ENCODE data around the gene FIGN.

Gene FIGN

GRCh38 chr2:163764566-163764965, 28.8 kb upstream of the FIGN start:
- Histone ChIP-seq H3K36me3 (ENCODE audit: control insufficient read depth, insufficient read depth, low read length) (no peaks in the 10 kb centered on the region), H3K4me3 (replicated peaks; ENCODE audit: low read depth, low read length) (no peak overlapping the region), H3K27me3 (replicated peaks; ENCODE audit: control insufficient read depth, insufficient read depth, low read length) (no peaks in the 10 kb centered on the region)
- no peak for TF ChIP-seq CTCF (IDR thresholded peaks at IDR 0.05; ENCODE audit: insufficient read depth, low read length, poor library complexity, severe bottlenecking)
- DNase-seq (ENCODE audit: extremely low read depth, insufficient read length) = no peak

- TF ChIP-seq CTCF (IDR thresholded peaks at IDR 0.05; ENCODE audit: insufficient read depth, low read length, poor library complexity, severe bottlenecking) = no peak
- Histone ChIP-seq H3K36me3 (ENCODE audit: control insufficient read depth, insufficient read depth, low read length) (no peaks in the 10 kb centered on the region), H3K4me3 (replicated peaks; ENCODE audit: low read depth, low read length) (no peak overlapping the region), H3K27me3 (replicated peaks; ENCODE audit: control insufficient read depth, insufficient read depth, low read length) (no peaks in the 10 kb centered on the region)
- DNase-seq (ENCODE audit: extremely low read depth, insufficient read length) = no peak
These were observed 23.2 kb upstream of the FIGN start for GRCh38 chr2:163759013-163759412.

GRCh38 chr2:163757814-163758213, 22.0 kb upstream of the FIGN start:
- no peaks in the 10 kb centered on the region for H3K36me3 ChIP-seq (ENCODE audit: control insufficient read depth, insufficient read depth, low read length)
- no peak for TF ChIP-seq CTCF (IDR thresholded peaks at IDR 0.05; ENCODE audit: insufficient read depth, low read length, poor library complexity, severe bottlenecking)
- DNase-seq (ENCODE audit: extremely low read depth, insufficient read length) = no peak
- H3K27me3 ChIP-seq (replicated peaks; ENCODE audit: control insufficient read depth, insufficient read depth, low read length) = no peaks in the 10 kb centered on the region
- no peak overlapping the region for H3K4me3 ChIP-seq (replicated peaks; ENCODE audit: low read depth, low read length)

- no peak for TF ChIP-seq CTCF (IDR thresholded peaks at IDR 0.05; ENCODE audit: insufficient read depth, low read length, poor library complexity, severe bottlenecking)
- H3K27me3 ChIP-seq (replicated peaks; ENCODE audit: control insufficient read depth, insufficient read depth, low read length) = no peaks in the 10 kb centered on the region
- no peak for DNase-seq (ENCODE audit: extremely low read depth, insufficient read length)
These were observed 20.8 kb upstream of the FIGN start for GRCh38 chr2:163756588-163756987.

GRCh38 chr2:163755366-163755765, 19.6 kb upstream of the FIGN start:
- no peak for DNase-seq (ENCODE audit: extremely low read depth, insufficient read length)
- TF ChIP-seq CTCF (IDR thresholded peaks at IDR 0.05; ENCODE audit: insufficient read depth, low read length, poor library complexity, severe bottlenecking) = no peak
- Histone ChIP-seq H3K4me3 (replicated peaks; ENCODE audit: low read depth, low read length) (no peak overlapping the region), H3K36me3 (ENCODE audit: control insufficient read depth, insufficient read depth, low read length) (no peaks in the 10 kb centered on the region), H3K27me3 (replicated peaks; ENCODE audit: control insufficient read depth, insufficient read depth, low read length) (no peaks in the 10 kb centered on the region)

More at GRCh38 chr2:163756588-163756987, 20.8 kb upstream of the FIGN start:
- Histone ChIP-seq H3K36me3 (ENCODE audit: control insufficient read depth, insufficient read depth, low read length) (no peaks in the 10 kb centered on the region), H3K4me3 (replicated peaks; ENCODE audit: low read depth, low read length) (no peak overlapping the region)

GRCh38 chr2:163753726-163754125, 17.9 kb upstream of the FIGN start:
- Histone ChIP-seq H3K27me3 (replicated peaks; ENCODE audit: control insufficient read depth, insufficient read depth, low read length) (no peaks in the 10 kb centered on the region), H3K4me3 (replicated peaks; ENCODE audit: low read depth, low read length) (no peak overlapping the region), H3K36me3 (ENCODE audit: control insufficient read depth, insufficient read depth, low read length) (no peaks in the 10 kb centered on the region)
- DNase-seq (ENCODE audit: extremely low read depth, insufficient read length) = no peak
- no peak for TF ChIP-seq CTCF (IDR thresholded peaks at IDR 0.05; ENCODE audit: insufficient read depth, low read length, poor library complexity, severe bottlenecking)

Measured in GM06990 (cell line).